H1 (cell line): Measurements from ENCODE around the gene RFPL1. TPM values are rescaled to one million over a fixed set of nuclear protein-coding genes. Genes with fewer than 3 reads are reported as not detected.

ENCODE experiments used
- CTCF ChIA-PET: fragments of 300-600 bp; sonication (Branson Sonifier 250); formaldehyde crosslinking; loops from one replicate; lab custom pipeline; 2021; ENCODE audit not compliant: partially characterized antibody; lab: Charles Lee
- POLR2A ChIA-PET: fragments of 300-600 bp; sonication (Branson Sonifier 250); formaldehyde crosslinking; loops from one replicate; lab custom pipeline; 2021; ENCODE audit warnings: inconsistent platforms; ENCODE audit not compliant: partially characterized antibody; lab: Charles Lee
- DNase-seq, 2 experiments: peaks; one replicate each; pipeline versions ENCODE4 v3.0.0 to v3.0.0-alpha.2; 2010 to 2022; ENCODE audit warnings: low spot score in 2 of 2, low read depth in 1 of 2, mixed read lengths in 1 of 2
- FAIRE-seq: peaks from 2 replicates; lab custom pipeline; 2011; peaks lifted over from hg19 to GRCh38; lab: Jason Lieb, UNC
- H2AFZ ChIP-seq: 2 replicates; pipeline ENCODE4 v1.8.1; 2012; ENCODE audit warnings: low read length, inconsistent platforms
- H2AK5ac ChIP-seq: 2 replicates; pipeline ENCODE4 v1.6.1; 2013; ENCODE audit warnings: low read depth, low read length
- H2BK120ac ChIP-seq: replicated peaks from 2 replicates; pipeline ENCODE3; 2013; ENCODE audit warnings: low read depth, low read length, inconsistent platforms
- H2BK12ac ChIP-seq: 2 replicates; pipeline ENCODE4 v1.6.1; 2013; ENCODE audit warnings: low read depth, low read length
- H2BK15ac ChIP-seq: 2 replicates; pipeline ENCODE4 v1.6.1; 2013; ENCODE audit warnings: low read length
- H2BK20ac ChIP-seq: 2 replicates; pipeline ENCODE4 v1.6.1; 2013; ENCODE audit warnings: low read length
- H2BK5ac ChIP-seq: 2 replicates; pipeline ENCODE4 v1.6.1; 2013; ENCODE audit warnings: low read depth, low read length
- H3K14ac ChIP-seq: 2 replicates; pipeline ENCODE4 v1.6.1; 2013; ENCODE audit warnings: inconsistent platforms; ENCODE audit not compliant: insufficient read length
- H3K18ac ChIP-seq: 2 replicates; pipeline ENCODE4 v1.6.1; 2013; ENCODE audit warnings: low read length; ENCODE audit errors: extremely low read depth
- H3K23ac ChIP-seq: 2 replicates; pipeline ENCODE4 v1.6.1; 2013; ENCODE audit warnings: inconsistent platforms; ENCODE audit not compliant: insufficient read length
- H3K23me2 ChIP-seq: 2 replicates; pipeline ENCODE4 v1.6.1; 2013; ENCODE audit warnings: low read depth, low read length
- H3K27ac ChIP-seq: 2 replicates; pipeline ENCODE4 v1.6.1; 2011; ENCODE audit warnings: low read depth, low read length, inconsistent platforms
- H3K27me3 ChIP-seq, 4 experiments: replicated peaks in 1 of 4; 1 replicate in 1 of 4; 2 replicates in 3 of 4; pipeline versions ENCODE4 v1.6.1 to v1.8.1; 2011 to 2013; ENCODE audit warnings: low read length in 3 of 4, mild to moderate bottlenecking in 3 of 4, inconsistent platforms in 2 of 4, mixed read lengths in 2 of 4, moderate library complexity in 1 of 4; ENCODE audit not compliant: control insufficient read depth in 3 of 4, insufficient read depth in 3 of 4; ENCODE audit errors: extremely low read depth in 1 of 4
- H3K36me3 ChIP-seq, 4 experiments: 2 replicates each; pipeline versions ENCODE4 v1.6.1 to v1.8.1; 2011 to 2013; ENCODE audit warnings: mild to moderate bottlenecking in 4 of 4, low read length in 3 of 4, moderate library complexity in 2 of 4, control low read depth in 1 of 4, inconsistent platforms in 1 of 4; ENCODE audit not compliant: insufficient read depth in 4 of 4, control insufficient read depth in 2 of 4
- H3K4ac ChIP-seq: replicated peaks from 2 replicates; pipeline ENCODE3; 2013; ENCODE audit warnings: low read length, low read depth, mixed read lengths, inconsistent platforms; ENCODE audit not compliant: insufficient read length
- H3K4me1 ChIP-seq, 4 experiments: replicated peaks in 1 of 4; 1 replicate in 1 of 4; 2 replicates in 3 of 4; pipeline versions ENCODE4 v1.6.1 to v1.8.1; 2011 to 2013; ENCODE audit warnings: low read length in 3 of 4, inconsistent platforms in 2 of 4, mixed read lengths in 1 of 4; ENCODE audit not compliant: insufficient read depth in 4 of 4, control insufficient read depth in 3 of 4
- H3K4me2 ChIP-seq, 2 experiments: 2 replicates each; pipeline versions ENCODE4 v1.6.1 to v1.8.1; 2011 to 2013; ENCODE audit warnings: low read depth in 2 of 2, low read length in 2 of 2, control low read depth in 1 of 2, inconsistent platforms in 1 of 2, mild to moderate bottlenecking in 1 of 2; ENCODE audit not compliant: insufficient read depth in 1 of 2
- H3K4me3 ChIP-seq, 4 experiments: fragments of 200-600, 300-600 bp in 1 of 4; sonication (generic), shearing (Covaris generic), sonication (Bioruptor Twin) in 1 of 4; 2 replicates each; pipeline versions ENCODE4 v1.5.1 to v1.8.1; 2011 to 2016; ENCODE audit warnings: low read length in 4 of 4, low read depth in 3 of 4, control low read depth in 2 of 4, inconsistent platforms in 2 of 4, mild to moderate bottlenecking in 2 of 4, mixed read lengths in 1 of 4, moderate library complexity in 1 of 4; ENCODE audit not compliant: insufficient read depth in 2 of 4; ENCODE audit errors: extremely low read depth in 1 of 4
- H3K56ac ChIP-seq: replicated peaks from 2 replicates; pipeline ENCODE3; 2013; ENCODE audit warnings: low read depth, mild to moderate bottlenecking, mixed read lengths, low read length, inconsistent platforms; ENCODE audit not compliant: insufficient read length
- H3K79me1 ChIP-seq: 2 replicates; pipeline ENCODE4 v1.6.1; 2013; ENCODE audit warnings: low read depth, low read length, control low read depth
- H3K79me2 ChIP-seq, 2 experiments: 2 replicates each; pipeline versions ENCODE4 v1.6.1 to v1.8.1; 2012 to 2013; ENCODE audit warnings: low read length in 2 of 2, mild to moderate bottlenecking in 2 of 2, inconsistent platforms in 1 of 2; ENCODE audit not compliant: insufficient read depth in 2 of 2, control insufficient read depth in 1 of 2
- H3K9ac ChIP-seq, 4 experiments: replicated peaks in 1 of 4; 1 replicate in 1 of 4; 2 replicates in 3 of 4; pipeline versions ENCODE4 v1.6.1 to v1.8.1; 2011 to 2013; ENCODE audit warnings: low read depth in 3 of 4, low read length in 3 of 4, control low read depth in 2 of 4, mild to moderate bottlenecking in 2 of 4, moderate library complexity in 2 of 4, inconsistent platforms in 1 of 4; ENCODE audit errors: extremely low read depth in 1 of 4
- H3K9me3 ChIP-seq, 2 experiments: 2 replicates each; pipeline versions ENCODE4 v1.6.1 to v1.8.1; 2012 to 2013; ENCODE audit warnings: mild to moderate bottlenecking in 2 of 2, moderate library complexity in 2 of 2, control low read depth in 1 of 2, inconsistent platforms in 1 of 2, low read depth in 1 of 2, low read length in 1 of 2, mixed read lengths in 1 of 2; ENCODE audit not compliant: insufficient read depth in 2 of 2
- H4K20me1 ChIP-seq, 2 experiments: replicated peaks in 1 of 2; 2 replicates each; pipeline versions ENCODE3 to v1.8.1; 2011 to 2013; ENCODE audit warnings: inconsistent platforms in 2 of 2, low read length in 2 of 2, mild to moderate bottlenecking in 1 of 2; ENCODE audit not compliant: insufficient read depth in 2 of 2, control insufficient read depth in 1 of 2
- H4K5ac ChIP-seq: 2 replicates; pipeline ENCODE4 v1.6.1; 2013; ENCODE audit warnings: low read length, low read depth, mixed read lengths, inconsistent platforms; ENCODE audit not compliant: insufficient read length
- H4K8ac ChIP-seq: 2 replicates; pipeline ENCODE4 v1.8.0; 2013; ENCODE audit warnings: mild to moderate bottlenecking, moderate library complexity, low read length, inconsistent platforms; ENCODE audit not compliant: insufficient read depth; ENCODE audit errors: extremely low read depth
- H4K91ac ChIP-seq: replicated peaks from 2 replicates; pipeline ENCODE3; 2013; ENCODE audit warnings: low read length, mixed read lengths, inconsistent platforms; ENCODE audit not compliant: insufficient read length
- CBX5 ChIP-seq: fragments of 300-800, 300-1000 bp; sonication (generic); IDR thresholded peaks from 2 replicates; pipeline ENCODE4 v1.7.1; 2016; ENCODE audit warnings: antibody characterized with exemption, low read length, low read depth
- EZH2 ChIP-seq: fragments of 200-600 bp; sonication (generic); IDR thresholded peaks from 2 replicates; pipeline ENCODE4 v1.7.1; 2012; ENCODE audit warnings: low read depth, mild to moderate bottlenecking, moderate library complexity, low read length, inconsistent platforms; ENCODE audit not compliant: severe bottlenecking
- HDAC2 ChIP-seq, 2 experiments: fragments of 300-600 bp in 1 of 2; sonication (generic) in 1 of 2; IDR thresholded peaks; 2 replicates each; pipeline ENCODE4 v1.6.1; 2011 to 2012; ENCODE audit warnings: low read depth in 2 of 2, low read length in 2 of 2, mild to moderate bottlenecking in 2 of 2, moderate library complexity in 2 of 2, borderline replicate concordance in 1 of 2, inconsistent platforms in 1 of 2
- HDAC6 ChIP-seq: IDR thresholded peaks from one replicate; pipeline ENCODE4 v1.7.1; 2012; ENCODE audit warnings: low read depth, mild to moderate bottlenecking, inconsistent platforms, low read length, moderate library complexity
- RAD21 ChIP-seq, 2 experiments: IDR thresholded peaks in 1 of 2; conservative IDR thresholded peaks in 1 of 2; 2 replicates each; pipeline ENCODE4 v1.6.1; 2011; ENCODE audit warnings: low read depth in 2 of 2, low read length in 2 of 2, improper control_type of control experiment in 1 of 2, inconsistent platforms in 1 of 2, mild to moderate bottlenecking in 1 of 2, moderate library complexity in 1 of 2
- RNF2 ChIP-seq: fragments of 200-900, 300-1000 bp; sonication (generic); IDR thresholded peaks from 2 replicates; pipeline ENCODE4 v1.7.1; 2016; ENCODE audit warnings: borderline replicate concordance, low read depth, mild to moderate bottlenecking, antibody characterized with exemption, low read length; ENCODE audit not compliant: poor library complexity, severe bottlenecking; ENCODE audit errors: missing control alignments
- SIN3A ChIP-seq, 2 experiments: IDR thresholded peaks in 1 of 2; conservative IDR thresholded peaks in 1 of 2; 2 replicates each; pipeline ENCODE4 v1.6.1; 2011 to 2012; ENCODE audit warnings: low read length in 2 of 2, improper control_type of control experiment in 1 of 2, low read depth in 1 of 2, mild to moderate bottlenecking in 1 of 2
- SP1 ChIP-seq: IDR thresholded peaks from 2 replicates; pipeline ENCODE4 v1.6.1; 2011; ENCODE audit warnings: low read depth, low read length
- SP2 ChIP-seq: IDR thresholded peaks from 2 replicates; pipeline ENCODE4 v1.6.1; 2012; ENCODE audit warnings: mild to moderate bottlenecking, low read length, inconsistent platforms
- WGBS, 2 experiments: shearing (Covaris generic) in 1 of 2; methylation state at CpG; one replicate each; pipeline versions ENCODE4 v1.1.6 to v1.1.7; 2013 to 2015; ENCODE audit warnings: low lambda C conversion rate in 2 of 2, mixed read lengths in 2 of 2, inconsistent platforms in 1 of 2, low coverage in 1 of 2, missing lambda C conversion rate in 1 of 2; ENCODE audit not compliant: insufficient replicate concordance in 2 of 2, insufficient coverage in 1 of 2, insufficient read length in 1 of 2; ENCODE audit errors: extremely low coverage in 1 of 2, missing lambda C conversion rate in 1 of 2; 5-methylcytosine and 5-hydroxymethylcytosine counted together
- polyA plus RNA-seq, 7 experiments: library from polyadenylated mRNA; depleted of rRNA in 3 of 7; stranded (reverse) in 5 of 7; unstranded in 2 of 7; fragments of >200 nt in 5 of 7; fragments of 200-250 nt in 2 of 7; gene quantifications; 1 replicate in 5 of 7; 2 replicates in 1 of 7; 4 replicates in 1 of 7; pipeline versions ENCODE4 v1.2.1 to v1.2.3, GENCODE V29; 2011 to 2013; ENCODE audit warnings: missing spikeins in 2 of 7, mixed read lengths in 2 of 7
- total RNA-seq: library from RNA; stranded (reverse); fragmentation: NEBNext Ultra II Directional; extraction: Animal tissue kit (Norgen Biotek cat#: 25700); gene quantifications from 2 replicates; pipeline ENCODE4 v1.2.1, GENCODE V29; 2021
- TF ChIP-seq, protein P1 (sequence below): IDR thresholded peaks from 2 replicates; pipeline ENCODE4 v1.6.1; 2011; ENCODE audit warnings: low read length, improper control_type of control experiment

RFPL1 gene
- total and polyA plus RNA-seq, 2 of the 8 experiments (the other 6 are each of a cell fraction or from before 2014, with no cell fraction given), result not detected

DNA sequence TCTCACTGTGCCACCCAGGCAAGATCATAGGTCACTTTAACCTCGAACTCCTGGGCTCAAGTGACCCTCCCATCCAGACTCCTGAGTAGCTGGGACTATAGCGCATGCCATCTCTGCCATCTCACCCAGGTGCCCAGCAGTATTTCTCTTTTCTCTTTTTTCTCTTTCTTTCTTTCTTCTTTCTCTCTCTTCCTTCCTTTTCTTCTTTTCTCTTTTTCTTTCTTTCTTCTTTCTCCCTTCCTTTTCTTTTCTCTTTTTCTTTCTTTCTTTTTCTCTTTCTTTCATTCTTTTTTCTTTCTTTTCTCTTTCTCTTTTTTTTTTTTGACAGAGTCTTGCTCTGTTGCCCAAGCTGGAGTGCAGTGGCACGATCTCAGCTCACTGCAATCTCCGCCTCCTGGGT lies 13.5 kb downstream of the RFPL1 start:
- no peak overlapping the region for H2BK15ac ChIP-seq
- no peak overlapping the region for H2BK12ac ChIP-seq
- H3K27ac ChIP-seq, result no peak overlapping the region
- no peak overlapping the region for H3K18ac ChIP-seq
- no peaks in the 10 kb centered on the region for H3K36me3 ChIP-seq
- no peak overlapping the region for H2AFZ ChIP-seq
- H3K14ac ChIP-seq, result no peak overlapping the region
- DNase-seq, result no peak
- H4K20me1 ChIP-seq, result no peaks in the 10 kb centered on the region
- no peak overlapping the region for H2BK120ac ChIP-seq
- H3K9ac ChIP-seq, result no peak overlapping the region
- H3K27me3 ChIP-seq, result no peaks in the 10 kb centered on the region
- H3K79me2 ChIP-seq, result no peaks in the 10 kb centered on the region
- no peaks in the 10 kb centered on the region for H3K9me3 ChIP-seq
- H3K4me3 ChIP-seq, result no peak overlapping the region
- H4K5ac ChIP-seq, result no peak overlapping the region
- H3K23me2 ChIP-seq, result no peaks in the 10 kb centered on the region
- no peak overlapping the region for H2BK5ac ChIP-seq
- H3K4me1 ChIP-seq, result no peaks in the 10 kb centered on the region; a peak in 1 of 7 replicates
- POLR2A ChIA-PET, result no interaction called here
- CTCF ChIA-PET, result no interaction called here
- H3K79me1 ChIP-seq, result no peaks in the 10 kb centered on the region
- no peak for FAIRE-seq
- H3K4me2 ChIP-seq, result no peak overlapping the region
- H4K91ac ChIP-seq, result no peak overlapping the region
- no peak overlapping the region for H3K56ac ChIP-seq
- 86% methylated on average over 4 of the region's 4 CpGs; no CpG with 5 or more reads in 1 of the 2 experiments for WGBS, 2 experiments
- no peak overlapping the region for H2BK20ac ChIP-seq
- no peak overlapping the region for H3K23ac ChIP-seq
- no peak overlapping the region for H2AK5ac ChIP-seq
- no peak overlapping the region for H3K4ac ChIP-seq
- H4K8ac ChIP-seq, result no peak overlapping the region
- TF ChIP-seq RNF2, result no peak
- no peak for TF ChIP-seq HDAC2 (IDR thresholded peaks at IDR 0.05; ENCODE audit: borderline replicate concordance in 1 of 2, low read depth in 2 of 2, low read length in 2 of 2)
- no peak for TF ChIP-seq CBX5
- TF ChIP-seq EZH2, result no peak
- no peak for TF ChIP-seq SIN3A (conservative IDR thresholded peaks at IDR 0.05 in 1 of 2, IDR thresholded peaks at IDR 0.05 in 1 of 2; ENCODE audit: low read depth in 1 of 2, low read length in 2 of 2)
- TF ChIP-seq HDAC6, result no peak
- TF ChIP-seq SP1, result no peak
- TF ChIP-seq RAD21 (IDR thresholded peaks at IDR 0.05 in 1 of 2, conservative IDR thresholded peaks at IDR 0.05 in 1 of 2; ENCODE audit: low read depth in 2 of 2, low read length in 2 of 2), result no peak
- no peak for TF ChIP-seq SP2
- TF ChIP-seq, protein P1, sequence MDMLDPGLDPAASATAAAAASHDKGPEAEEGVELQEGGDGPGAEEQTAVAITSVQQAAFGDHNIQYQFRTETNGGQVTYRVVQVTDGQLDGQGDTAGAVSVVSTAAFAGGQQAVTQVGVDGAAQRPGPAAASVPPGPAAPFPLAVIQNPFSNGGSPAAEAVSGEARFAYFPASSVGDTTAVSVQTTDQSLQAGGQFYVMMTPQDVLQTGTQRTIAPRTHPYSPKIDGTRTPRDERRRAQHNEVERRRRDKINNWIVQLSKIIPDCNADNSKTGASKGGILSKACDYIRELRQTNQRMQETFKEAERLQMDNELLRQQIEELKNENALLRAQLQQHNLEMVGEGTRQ, result no peak
